GM21825 (cell line): ENCODE measurements around the gene TTC28.
"Not testable (repeated sequence)": the region's sequence is repeated elsewhere in the genome, so short reads cannot be mapped to it uniquely, and the experiment has no call there.

Source experiments
- ATAC-seq: cut with Tn5 transposase; IDR thresholded peaks from one replicate; pipeline ENCODE4 v1.9.1; 2021; ENCODE audit warnings: mild to moderate bottlenecking, moderate library complexity; ENCODE audit not compliant: unreplicated experiment

Gene TTC28

DNA sequence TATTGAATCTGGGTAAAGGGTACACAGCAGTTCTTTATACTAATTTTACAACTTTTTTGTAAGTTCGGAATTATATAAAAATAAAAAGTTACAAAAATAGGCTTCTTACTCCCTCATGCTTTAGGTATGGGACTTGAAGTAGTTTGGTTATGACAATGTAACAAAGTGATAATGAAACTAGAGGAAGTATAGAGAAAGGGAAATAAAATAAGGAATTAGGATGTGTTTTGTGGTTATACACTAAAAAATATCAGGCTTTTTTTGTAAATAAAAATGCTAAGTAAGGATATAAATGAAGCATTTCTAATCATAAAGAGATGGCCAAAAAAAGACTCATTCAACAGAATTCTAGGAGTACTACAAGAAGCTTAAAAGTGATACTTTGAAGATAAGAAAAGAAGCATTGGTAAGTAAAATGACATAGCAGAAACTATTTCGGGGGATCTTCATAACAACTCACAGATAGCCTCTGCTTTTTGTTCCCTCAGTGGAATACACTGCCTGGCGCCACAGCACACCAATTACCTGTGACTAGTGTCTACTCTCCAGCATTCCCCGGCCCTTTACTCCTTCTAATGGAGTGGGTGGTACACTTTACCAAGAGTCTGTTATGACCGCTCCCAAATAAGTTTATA lies 437.9 kb downstream of the TTC28 start:
- no peak for ATAC-seq

DNA sequence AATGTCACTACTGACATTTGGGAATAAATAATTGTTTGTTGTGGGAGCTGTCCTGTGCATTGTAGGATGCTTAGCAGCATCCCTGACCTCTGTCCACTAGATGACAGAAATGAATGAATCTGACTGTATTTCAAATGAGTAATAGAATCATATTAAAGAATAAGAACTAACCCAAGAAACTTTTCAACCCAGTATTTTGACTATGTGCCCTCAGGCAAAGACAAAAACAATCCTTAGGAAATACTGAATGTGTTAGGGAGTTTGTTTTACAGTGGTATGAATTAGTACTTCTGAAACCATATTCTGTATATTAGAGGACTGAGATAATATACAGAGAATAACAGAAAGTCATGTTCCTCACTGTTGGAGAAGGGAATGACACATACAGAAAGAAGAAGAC lies 439.7 kb downstream of the TTC28 start:
- ATAC-seq = no peak

DNA sequence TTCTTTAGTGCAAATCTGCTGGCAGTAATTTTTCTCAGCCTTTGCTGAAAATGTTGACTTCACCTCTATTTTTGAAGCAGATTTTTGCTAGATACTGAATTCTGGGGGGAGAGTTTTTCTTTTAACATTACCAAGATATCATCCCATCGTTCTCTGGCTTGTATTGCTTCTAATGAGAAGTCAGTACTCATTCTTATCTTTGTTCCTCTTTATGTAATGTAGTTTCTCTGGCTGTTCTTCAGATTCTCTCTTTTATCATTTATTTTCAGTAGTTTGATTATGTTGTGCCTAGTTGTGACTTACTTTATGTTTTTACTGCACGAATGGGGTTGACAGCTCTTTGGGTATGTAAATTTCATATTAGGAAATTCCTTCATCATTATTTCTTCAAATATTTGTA lies 441.9 kb downstream of the TTC28 start:
- ATAC-seq = no peak

DNA sequence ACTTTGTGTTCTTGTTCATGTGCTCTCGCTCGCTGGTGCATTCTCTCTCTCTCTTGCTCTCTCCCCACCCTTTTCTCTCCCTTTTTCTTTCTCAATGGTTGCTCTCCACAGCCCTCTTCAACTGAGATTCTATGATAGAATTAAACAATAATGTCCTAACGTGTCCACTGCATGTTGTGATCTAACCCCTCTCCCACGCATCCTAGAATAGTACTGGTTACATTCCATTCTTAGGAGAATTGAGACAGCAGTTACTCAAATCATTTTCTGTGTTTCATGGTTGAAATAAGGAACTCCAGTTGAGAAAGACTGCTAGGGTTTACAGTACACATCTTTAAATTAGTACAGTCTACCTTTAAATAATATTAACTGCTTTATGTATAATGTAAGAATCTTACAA lies 442.5 kb downstream of the TTC28 start:
- ATAC-seq = no peak

DNA sequence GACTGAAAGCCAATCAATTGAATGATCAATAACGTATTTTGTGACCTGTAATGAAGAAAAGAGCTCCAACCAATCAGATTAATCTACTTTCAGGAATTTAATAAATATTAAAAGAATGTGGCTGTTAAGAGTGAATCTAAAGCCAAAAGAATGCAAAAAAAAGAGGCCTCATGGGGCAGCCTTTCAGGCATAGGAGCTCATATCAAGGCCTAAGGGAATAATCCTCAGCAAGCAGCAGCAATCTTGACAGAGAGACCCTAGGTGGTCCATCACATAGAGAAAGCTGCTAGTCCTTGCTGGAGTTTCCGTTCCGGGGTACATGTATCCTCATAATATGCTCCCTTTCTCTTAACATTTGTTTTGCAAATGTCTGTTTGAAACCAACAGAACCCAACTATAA lies 447.4 kb downstream of the TTC28 start:
- ATAC-seq = no peak

DNA sequence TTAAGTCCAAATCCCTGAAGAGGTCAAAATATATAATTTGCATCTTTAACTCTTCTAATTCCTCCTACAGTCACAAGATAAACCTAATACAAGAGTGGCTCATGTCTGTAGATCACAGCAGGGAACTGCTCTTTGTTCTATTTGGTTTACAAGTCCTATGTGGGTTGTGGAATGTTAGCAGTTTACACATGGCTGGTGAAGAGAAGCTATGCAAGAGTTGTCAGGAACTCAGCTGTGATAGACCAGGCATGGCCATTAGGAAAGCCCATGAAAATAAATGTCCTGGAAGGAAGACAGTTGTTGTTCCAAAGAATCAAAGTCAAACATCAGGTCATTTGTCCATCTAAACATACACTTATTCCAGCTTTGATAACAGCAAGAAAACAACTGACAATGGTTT lies 448.2 kb downstream of the TTC28 start:
- ATAC-seq = no peak

DNA sequence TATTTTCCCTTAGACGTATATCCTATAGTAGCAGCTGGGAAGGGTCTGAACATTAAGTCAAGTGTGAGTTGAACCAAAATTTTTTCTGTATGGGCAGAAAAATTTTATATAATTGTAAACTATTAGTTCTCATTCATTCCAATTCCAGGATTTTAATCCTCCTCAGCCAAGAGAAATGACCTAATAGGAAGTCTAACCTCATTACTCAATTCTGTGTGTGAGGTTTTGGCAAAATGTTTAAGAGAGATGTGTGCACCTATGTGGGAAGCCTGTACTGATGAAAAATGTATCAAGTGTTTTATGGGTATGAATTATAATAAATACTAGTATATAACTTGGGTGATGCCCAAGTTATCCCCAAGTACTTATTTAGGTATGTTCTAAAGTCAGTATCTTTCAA lies 449.0 kb downstream of the TTC28 start:
- ATAC-seq = no peak

DNA sequence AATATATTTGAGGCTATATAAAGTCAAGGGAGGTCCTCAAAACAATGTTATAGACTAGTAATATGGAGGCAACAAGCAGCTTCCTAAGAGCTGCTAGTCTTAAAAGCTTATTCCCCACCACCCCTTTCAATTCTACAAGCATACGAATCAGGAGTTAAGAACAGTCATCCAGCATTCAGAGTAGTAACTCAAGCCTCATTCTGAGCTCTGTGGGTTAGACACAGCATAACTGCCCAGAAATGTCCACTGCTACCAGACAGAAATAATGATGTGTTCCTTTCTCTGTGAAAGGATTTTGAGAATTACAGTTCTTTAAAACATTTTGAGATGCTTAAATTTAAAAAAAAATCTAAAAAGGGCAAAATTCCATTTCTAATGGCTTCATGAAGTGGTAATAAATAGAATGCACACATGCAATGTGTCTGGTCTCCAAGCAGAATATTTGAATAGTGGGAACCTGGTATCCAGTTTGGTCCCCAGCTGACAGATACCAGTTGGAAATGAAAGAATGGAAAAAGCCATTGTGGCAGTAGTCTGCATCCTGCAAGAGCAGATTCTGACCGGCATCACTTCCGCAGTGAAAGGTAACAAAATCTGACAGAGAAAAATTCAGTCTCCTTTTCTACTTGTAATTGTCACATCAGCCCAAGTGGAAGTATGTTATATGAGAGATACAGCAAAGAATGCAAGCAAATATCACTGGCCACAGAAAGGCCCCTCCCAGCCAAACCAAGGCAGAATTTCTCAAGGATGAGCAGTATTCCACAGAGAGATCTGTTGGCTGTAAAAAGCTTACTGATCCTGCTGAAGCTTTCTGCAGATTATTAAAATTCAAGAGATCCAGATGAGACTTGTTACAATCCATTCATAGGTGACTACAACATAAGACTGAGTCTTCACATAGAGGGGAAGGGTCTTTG lies 449.8 kb downstream of the TTC28 start:
- ATAC-seq = no peak

DNA sequence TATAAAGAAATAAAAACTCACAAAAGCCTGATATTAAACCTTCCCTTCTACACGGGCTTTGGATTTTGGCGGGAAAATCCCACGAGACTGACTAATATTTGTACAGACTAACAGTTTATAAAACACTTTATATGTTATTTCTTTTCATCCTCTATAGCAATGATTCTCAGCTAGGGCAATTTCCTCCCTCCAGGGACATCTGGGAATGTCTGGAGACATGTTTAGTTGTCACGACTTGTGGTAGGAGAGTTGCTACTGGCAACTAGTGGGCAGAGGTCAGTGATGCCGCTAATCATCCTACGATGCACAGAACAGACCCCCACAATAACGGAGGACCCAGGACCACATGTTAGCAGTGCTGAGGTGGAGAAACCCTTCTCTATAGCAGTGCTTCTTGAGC lies 455.8 kb downstream of the TTC28 start:
- ATAC-seq = no peak

DNA sequence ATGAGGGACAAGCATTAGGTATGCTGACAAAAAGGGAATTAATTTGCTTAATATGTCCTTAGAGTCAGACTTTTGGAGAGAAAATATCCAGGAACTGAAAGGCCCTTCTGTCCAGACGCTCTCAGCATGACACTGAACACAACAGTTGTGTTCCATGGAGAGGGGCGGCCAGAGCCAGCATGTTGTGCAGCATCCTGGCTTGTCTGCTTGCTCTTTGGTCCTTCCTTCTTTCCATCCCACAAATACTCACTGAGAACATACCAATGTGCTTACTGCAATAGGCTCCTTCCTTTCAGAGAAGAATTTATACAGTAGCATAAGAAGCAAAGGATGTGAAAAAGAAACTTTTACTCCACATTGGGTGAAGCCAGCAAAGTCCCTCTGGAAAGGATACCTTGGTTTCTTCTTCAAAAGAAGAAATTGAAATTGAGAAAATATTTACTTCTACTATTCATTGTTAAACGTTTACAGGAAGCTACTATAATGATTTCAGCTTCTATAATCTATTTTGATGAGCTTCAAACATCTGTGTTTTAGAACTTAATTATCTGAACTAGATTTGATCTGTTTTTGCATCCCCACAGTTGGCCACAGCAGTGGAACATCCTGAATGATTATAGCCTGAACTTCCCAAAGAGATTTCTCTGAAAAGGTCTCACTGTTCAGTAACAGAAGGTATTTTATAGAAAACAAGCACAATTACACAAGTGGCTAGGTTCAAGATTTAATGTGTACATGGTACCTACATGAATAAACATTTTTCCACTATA lies 456.5 kb downstream of the TTC28 start:
- ATAC-seq = no peak

DNA sequence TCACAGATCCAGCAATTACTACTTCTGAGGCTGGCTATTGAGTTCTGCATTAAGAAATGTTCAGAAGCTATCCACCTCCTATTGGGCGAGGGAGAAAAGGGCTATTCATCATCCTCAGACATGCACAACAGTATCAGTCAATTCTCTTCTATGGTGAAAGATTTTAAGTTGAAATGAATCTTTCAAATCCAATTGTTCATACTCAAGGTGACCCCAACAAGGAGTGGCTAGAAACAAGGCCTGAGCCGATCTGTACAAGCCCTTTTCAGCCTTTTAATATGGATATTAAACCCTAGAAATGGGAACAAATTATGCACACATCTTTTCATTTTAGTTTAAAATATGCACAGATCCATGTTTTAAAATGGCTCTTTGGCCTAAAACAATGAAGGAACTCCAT lies 457.1 kb downstream of the TTC28 start:
- ATAC-seq = no peak

DNA sequence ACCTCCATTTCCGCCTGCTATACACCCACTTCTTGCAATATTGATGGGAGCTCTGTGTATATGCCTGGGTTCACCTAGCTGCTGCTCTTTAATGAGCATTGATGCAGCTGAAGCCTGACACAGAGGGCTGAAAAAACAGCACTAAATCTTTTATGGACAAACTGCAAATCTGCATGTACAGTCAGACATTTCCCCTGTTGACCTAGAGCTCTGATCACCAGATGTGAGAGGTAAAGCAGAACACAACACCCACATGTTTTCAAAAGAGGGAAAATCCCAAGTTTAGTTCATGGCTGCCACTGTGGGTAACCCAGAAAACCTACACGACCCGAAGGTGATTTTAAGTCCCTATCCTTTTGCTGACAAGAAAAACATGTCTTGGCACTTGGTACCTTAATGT lies 457.6 kb downstream of the TTC28 start:
- no peak for ATAC-seq

DNA sequence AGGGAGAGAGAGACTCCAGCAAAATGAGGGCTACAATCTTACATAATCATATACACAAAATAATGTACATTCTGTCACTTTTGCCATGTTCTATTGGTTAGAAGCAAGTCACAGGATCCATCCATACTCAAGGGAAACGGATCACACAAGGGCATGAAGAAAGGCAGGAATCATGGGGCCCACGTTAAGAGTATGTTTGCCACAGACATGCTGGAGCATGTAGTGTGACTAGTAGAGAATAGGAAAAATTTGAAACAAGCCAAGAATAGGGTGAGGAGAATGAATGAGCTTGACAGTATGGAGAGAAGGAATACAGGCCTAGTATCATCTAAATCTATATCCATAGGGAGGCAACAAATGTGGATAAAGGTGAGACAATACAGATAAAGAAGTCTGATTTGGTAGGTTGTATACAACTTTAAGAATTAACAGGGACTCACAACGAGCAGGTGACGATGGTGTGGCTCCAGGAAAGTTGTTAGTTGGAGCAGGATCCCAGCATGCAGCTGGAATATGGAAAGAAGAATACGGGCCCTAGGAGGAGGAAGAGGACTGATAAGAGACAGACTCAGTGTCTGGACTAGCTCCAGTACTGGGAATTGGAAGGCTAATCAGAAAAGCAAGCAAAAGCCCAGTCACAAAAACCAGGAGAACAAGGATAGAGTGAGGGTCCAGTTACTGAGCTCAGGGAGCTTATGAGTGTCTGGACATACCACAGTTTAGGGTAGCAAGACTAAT lies 458.8 kb downstream of the TTC28 start:
- no peak for ATAC-seq

DNA sequence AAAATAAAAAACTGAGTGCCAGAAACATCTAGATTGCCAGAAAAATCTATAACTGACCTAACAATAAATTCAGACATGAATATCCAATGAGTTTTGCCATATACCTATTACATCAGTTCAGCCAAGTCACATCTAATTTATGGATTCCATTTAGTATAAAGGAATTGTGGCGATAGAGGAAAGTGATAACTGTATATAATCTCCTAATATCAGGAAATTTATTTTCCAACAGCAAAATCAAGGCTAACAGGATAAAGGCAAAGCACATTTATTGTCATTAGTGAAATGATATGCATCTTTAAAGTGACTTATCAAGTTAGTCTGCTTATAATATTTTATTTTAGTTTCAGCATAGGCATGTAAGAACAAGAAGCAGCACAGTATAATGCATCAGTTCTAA lies 462.4 kb downstream of the TTC28 start:
- ATAC-seq = no peak

DNA sequence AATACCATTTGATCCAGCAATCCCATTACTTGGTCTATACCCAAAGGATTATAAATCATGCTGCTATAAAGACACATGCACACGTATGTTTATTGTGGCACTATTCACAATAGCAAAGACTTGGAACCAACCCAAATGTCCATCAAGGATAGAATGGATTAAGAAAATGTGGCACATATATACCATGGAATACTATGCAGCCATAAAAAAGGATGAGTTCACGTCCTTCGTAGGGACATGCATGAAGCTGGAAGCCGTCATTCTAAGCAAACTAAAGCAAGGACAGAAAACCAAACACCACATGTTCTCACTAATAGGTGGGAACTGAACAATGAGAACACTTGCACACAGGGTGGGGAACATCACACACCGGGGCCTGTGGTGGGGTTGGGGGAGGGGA lies 464.9 kb downstream of the TTC28 start:
- not testable (repeated sequence) for ATAC-seq

DNA sequence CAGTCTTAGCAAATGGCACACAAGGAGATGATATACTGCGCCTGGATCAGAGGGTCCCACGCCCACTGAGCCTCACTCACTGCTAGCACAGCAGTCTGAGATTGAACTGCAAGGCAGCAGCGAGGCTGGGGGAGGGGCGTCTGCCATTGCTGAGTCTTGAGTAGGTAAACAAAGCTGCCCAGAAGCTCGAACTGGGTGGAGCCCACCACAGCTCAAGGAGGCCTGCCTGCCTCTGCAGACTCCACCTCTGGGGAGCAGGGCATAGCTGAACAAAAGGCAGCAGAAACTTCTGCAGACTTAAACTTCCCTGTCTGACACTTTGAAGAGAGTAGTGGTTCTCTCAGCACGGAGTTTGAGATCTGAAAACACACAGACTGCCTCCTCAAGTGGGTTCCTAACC lies 470.2 kb downstream of the TTC28 start:
- not testable (repeated sequence) for ATAC-seq

DNA sequence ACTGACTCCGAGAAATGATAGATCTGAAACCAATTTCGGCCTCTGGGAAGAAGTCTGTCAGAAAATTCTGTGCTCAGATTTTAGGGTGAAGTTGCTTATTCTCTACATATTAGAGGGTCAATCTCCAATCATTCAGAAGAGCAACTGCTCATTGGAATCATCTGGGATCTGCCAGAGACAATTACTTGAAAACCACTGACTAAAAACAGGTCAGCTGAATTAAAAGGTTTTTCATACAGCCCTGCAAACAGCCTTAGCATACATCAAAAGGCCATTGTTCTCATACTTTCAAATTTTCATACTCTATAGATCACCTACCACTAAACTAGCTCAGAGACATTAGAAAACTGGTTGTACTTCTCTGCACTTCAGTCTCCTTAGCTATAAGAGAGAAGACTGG lies 470.9 kb downstream of the TTC28 start:
- no peak for ATAC-seq

DNA sequence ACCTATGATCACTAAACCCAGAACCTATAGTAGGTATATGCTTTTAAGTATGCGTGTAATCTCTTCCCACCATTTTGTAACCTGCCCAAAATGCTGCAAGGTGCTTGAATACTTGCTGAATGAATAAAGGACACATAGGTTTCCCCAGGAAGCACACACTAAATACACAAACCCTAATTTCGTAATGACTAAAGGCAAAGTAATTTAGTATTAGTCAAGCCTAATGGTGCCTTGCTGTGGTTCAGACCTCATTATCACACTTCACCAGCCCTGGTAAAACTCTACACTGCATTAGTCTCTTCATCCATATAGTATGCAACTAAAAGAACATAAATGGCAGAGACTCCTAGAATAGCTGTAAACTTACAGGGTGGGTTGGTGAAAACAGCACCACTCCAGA lies 471.6 kb downstream of the TTC28 start:
- ATAC-seq = no peak

DNA sequence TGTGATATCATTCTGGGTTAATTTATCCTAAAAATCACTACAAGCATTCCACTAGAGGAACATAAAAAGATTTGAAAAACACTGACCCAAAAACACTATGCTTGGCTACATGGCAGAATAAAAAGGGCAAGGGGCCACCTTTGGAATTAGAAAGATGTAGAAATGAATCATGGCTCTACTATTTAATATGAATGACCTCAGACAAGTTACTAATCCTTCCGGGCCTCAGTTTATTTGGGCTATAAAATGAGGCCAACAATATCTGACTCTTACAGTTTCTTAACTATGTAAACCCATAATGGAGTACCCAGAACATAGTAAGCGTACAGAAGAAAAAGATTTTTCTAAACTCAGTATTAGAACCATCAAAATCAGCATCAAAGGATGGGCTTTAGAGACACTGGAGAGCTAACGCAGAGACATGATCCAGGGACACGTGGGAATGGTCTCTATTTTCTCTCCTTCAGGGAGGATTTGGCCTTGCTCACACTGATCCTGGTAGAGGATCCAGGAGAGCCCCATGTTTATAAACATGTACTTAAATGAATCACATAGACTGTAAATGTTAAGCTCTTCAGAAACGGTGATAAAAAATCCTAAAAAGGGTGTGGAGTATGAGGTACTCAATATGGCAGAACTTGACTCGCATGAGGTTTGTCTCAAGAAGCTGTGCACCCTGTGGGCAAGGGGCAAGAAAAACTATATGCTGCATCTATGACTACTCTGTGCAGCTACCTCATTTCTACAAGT lies 472.2 kb downstream of the TTC28 start:
- ATAC-seq = no peak

DNA sequence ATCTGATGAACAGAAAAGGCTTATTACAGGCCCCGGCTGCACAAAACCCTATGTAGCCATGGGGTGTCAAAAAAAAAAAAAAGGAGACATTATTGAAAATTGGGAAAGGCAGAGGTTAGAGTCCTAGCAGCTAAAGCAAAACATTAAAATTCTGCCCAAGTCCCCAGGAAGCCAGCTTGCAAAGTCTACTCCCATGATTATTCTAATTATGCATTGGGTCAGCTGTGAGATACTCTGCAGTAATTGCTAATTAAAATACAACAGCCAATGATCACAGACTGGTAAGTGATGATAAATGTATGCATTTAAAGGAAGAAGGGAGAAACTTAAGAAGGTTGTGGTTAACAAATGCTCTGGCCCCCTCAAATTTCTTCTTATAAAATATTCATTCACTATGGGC lies 473.7 kb downstream of the TTC28 start:
- ATAC-seq = no peak
